Skeletal muscle tissue (tissue), 4 donors: ENCODE data around the gene GCLC. TPM values are rescaled to one million over a fixed set of nuclear protein-coding genes. Genes with fewer than 3 reads are reported as not detected.
"Not testable (repeated sequence)": the region's sequence is repeated elsewhere in the genome, so short reads cannot be mapped to it uniquely, and the experiment has no call there.

Source experiments
- H3K27ac ChIP-seq: one replicate; pipeline ENCODE4 v1.7.0; 2013; ENCODE audit warnings: mild to moderate bottlenecking, low read depth, low read length, inconsistent platforms
- H3K27me3 ChIP-seq, 3 donors: one replicate each; pipeline ENCODE4 v1.7.0; 2013; ENCODE audit warnings: low read length in 3 of 3; ENCODE audit not compliant: control insufficient read depth in 3 of 3, insufficient read depth in 3 of 3
- H3K36me3 ChIP-seq, 3 donors: one replicate each; pipeline ENCODE4 v1.7.0; 2013; ENCODE audit warnings: low read length in 3 of 3; ENCODE audit not compliant: control insufficient read depth in 3 of 3, insufficient read depth in 3 of 3
- H3K4me1 ChIP-seq, 3 donors: one replicate each; pipeline ENCODE4 v1.7.0; 2013; ENCODE audit warnings: low read length in 3 of 3, mild to moderate bottlenecking in 3 of 3; ENCODE audit not compliant: control insufficient read depth in 3 of 3, insufficient read depth in 3 of 3
- H3K4me3 ChIP-seq, 3 donors: one replicate each; pipeline ENCODE4 v1.7.0; 2013; ENCODE audit warnings: low read length in 3 of 3
- H3K9ac ChIP-seq, 3 donors: one replicate each; pipeline ENCODE4 v1.7.0; 2013; ENCODE audit warnings: low read length in 3 of 3, mild to moderate bottlenecking in 3 of 3, moderate library complexity in 2 of 3, low read depth in 1 of 3
- H3K9me3 ChIP-seq, 3 donors: one replicate each; pipeline ENCODE4 v1.7.0; 2013; ENCODE audit warnings: low read length in 3 of 3; ENCODE audit not compliant: control insufficient read depth in 3 of 3
- total RNA-seq: library from RNA; depleted of rRNA; stranded (reverse); fragments of >200 nt; gene quantifications from one replicate; pipeline ENCODE4 v1.2.3, GENCODE V29; 2014
- donor health status: Osteomylitis.

GCLC gene
- total RNA-seq, 1 donor from 2014 or later = 9.4 TPM

DNA sequence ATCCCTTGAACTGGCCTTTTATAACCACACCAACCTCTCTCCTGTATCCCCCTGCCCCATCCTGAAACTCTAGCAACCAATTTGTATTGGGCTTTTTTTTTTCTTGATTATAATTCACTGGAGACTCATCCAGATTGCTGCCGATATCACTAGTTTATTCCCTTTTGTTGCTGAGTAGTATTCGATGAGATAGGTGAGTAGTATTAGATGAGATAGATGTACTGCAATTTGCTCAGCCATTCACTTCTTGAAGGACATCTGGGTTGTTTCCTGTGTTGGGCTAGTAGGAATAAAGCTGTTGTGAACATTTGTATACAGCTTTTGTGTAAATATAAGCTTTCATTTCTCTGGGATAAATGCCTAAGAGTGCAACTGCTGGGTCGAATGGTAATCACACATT is 58.2 kb downstream of the GCLC start:
- H3K36me3 ChIP-seq = no peaks in the 10 kb centered on the region
- H3K27me3 ChIP-seq = no peaks in the 10 kb centered on the region
- H3K9ac ChIP-seq = no peak overlapping the region
- H3K4me3 ChIP-seq = no peak overlapping the region
- H3K9me3 ChIP-seq = no peaks in the 10 kb centered on the region
- H3K27ac ChIP-seq = no peak overlapping the region
- H3K4me1 ChIP-seq = peaks cover 0 to 7% (median 3%) of the 10 kb centered on the region in 3 donors

DNA sequence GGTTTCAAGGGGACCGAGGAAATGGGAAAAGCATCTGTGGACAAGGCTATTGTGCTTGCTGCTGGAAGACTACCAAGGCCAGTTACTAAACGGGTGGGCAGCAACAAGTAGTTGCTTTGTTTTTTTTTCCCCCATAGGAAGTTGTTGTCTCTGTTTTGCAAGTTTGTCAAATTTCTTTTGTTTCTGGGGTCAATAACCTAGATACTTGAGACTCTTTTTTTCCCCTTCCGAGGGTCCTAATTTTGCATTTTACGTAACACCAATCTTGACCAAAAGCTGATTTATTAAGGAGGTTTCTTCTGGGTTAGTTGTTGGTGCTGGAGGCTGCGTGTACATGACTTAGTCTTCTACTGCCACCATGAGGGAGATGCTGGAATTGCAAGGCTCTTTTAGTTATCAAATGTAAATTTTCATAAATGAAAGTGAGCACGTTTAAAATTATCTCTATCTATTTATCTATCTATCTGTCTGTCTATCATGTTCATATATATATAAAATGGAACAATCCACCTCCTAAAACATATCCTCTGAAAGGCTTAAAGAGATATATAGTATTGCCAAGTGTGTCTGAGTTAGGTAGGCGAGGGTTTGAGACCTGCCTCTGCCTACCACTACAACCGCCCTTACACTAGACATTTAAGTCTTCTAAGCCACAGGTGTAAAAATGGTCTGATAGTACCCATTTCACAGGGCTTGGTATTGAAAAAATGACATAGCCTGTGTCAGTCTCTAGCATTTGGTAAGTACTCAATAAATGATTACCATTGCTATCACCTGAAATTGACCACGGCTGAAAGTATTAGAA is 60.2 kb downstream of the GCLC start:
- Histone ChIP-seq H3K27me3 (no peaks in the 10 kb centered on the region), H3K4me3 (no peak overlapping the region), H3K36me3 (no peaks in the 10 kb centered on the region), H3K4me1 (peaks cover 0 to 7% (median 3%) of the 10 kb centered on the region in 3 donors), H3K9ac (peak overlapping the region in 2 of 3 donors; percentile 3 to 27), H3K9me3 (no peaks in the 10 kb centered on the region), H3K27ac (peak overlapping the region; percentile 23)

DNA sequence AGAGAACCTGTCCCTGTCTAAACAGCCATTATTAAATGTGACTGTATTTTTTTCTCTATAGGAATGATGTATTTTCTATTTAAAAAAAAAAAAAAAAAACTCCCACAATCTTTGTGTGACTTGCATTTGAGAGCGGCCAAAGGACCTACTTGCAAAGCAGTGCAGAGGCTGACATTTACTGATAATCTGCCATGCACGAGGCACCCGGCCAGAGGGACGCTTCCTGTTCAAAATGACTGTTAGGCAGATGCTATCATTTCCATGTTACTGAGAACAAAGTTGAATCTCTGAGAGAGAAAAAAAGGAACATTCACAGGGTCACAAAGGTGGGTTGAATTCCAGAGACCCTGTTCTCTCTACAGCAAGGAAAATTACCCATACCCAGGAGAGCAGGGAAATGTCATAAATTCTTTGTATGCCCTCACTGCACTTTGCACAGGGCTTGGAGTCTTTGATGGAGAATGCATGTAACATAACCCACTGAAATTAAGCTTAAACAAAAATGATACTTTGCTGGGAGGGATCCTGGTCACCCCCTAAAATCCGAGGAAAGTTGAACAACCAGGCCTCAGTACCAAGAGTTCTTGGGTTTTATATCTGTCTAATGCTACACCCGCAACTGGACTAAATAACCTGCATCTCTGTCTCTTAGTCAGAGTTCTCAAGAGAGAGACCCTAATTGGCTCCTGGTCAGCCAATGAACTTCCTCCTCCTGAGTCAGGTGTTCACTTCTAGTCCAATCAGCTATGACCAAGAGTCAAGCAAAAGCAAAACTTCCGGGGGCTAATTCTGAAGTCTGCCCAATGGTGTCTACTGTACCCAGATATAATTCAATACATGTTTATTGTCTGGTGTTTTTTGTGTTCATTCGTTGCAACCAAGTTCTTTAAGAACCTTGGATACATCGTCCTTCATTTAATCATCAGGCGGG is 61.2 kb downstream of the GCLC start:
- Histone ChIP-seq H3K9me3 (no peaks in the 10 kb centered on the region), H3K27me3 (no peaks in the 10 kb centered on the region), H3K9ac (no peak overlapping the region), H3K4me3 (peak overlapping the region in 1 of 3 donors; percentile 38), H3K27ac (peak overlapping the region; percentile 23), H3K36me3 (no peaks in the 10 kb centered on the region), H3K4me1 (peaks cover 0 to 7% (median 3%) of the 10 kb centered on the region in 3 donors)

DNA sequence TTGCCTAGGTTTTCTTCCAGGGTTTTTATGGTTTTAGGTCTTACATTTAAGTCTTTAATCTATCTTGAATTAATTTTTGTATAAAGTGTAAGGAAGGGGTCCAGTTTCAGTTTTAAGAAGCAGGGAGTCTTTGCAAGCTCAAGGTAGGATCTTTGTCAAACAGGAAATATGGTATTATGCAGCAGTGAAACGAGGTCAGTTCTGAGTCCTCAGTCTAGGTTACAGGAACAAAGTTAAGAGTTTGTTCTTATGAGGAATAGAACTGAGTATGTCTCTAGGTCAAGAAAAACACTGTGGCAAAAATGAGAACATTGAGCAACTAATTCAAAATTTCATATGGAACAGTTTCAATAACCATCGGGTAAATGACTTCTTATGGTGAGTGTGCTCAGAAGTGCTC is 63.6 kb downstream of the GCLC start:
- Histone ChIP-seq H3K36me3 (no peaks in the 10 kb centered on the region), H3K9ac (no peak overlapping the region), H3K9me3 (no peaks in the 10 kb centered on the region), H3K4me1 (peaks cover 0 to 7% (median 3%) of the 10 kb centered on the region in 3 donors), H3K4me3 (no peak overlapping the region), H3K27me3 (no peaks in the 10 kb centered on the region), H3K27ac (no peak overlapping the region)

DNA sequence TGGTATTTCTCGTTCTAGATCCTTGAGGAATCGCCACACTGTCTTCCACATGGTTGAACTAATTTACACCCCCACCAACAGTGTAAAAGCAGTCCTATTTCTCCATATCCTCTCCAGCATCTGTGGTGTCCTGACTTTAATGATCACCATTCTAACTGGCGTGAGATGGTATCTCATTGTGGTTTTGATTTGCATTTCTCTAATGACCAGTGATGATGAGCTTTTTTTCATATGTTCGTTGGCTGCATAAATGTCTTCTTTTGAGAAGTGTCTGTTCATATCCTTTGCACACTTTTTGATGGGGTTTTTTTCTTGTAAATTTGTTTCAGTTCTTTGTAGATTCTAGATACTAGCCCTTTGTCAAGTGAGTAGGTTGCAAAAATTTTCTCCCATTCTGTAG is 64.1 kb downstream of the GCLC start:
- H3K27ac ChIP-seq, H3K4me3 ChIP-seq, H3K9ac ChIP-seq, H3K36me3 ChIP-seq, H3K27me3 ChIP-seq, H3K9me3 ChIP-seq, H3K4me1 ChIP-seq: not testable (repeated sequence)

DNA sequence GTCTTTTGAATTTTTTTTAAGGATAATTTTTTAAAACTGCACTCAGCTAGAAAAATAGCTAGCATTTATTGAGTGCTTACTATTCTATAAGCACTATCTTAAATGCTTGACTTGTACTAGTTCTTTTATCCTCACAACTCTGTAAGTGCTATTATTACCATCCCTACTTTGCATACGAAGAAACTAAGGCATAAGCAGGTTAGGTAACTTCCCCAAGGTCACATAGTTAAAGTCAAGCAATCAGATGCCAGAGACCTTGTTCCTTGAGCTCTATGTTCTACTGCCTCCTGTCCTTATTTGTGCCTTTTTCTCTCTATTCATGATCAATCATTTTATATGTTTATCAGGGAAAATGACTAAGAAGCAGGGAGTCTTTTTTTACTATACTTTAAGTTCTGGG is 65.0 kb downstream of the GCLC start:
- Histone ChIP-seq H3K9ac (no peak overlapping the region), H3K36me3 (no peaks in the 10 kb centered on the region), H3K4me3 (no peak overlapping the region), H3K4me1 (peaks cover 0 to 7% (median 3%) of the 10 kb centered on the region in 3 donors), H3K27ac (no peak overlapping the region), H3K27me3 (no peaks in the 10 kb centered on the region), H3K9me3 (no peaks in the 10 kb centered on the region)

DNA sequence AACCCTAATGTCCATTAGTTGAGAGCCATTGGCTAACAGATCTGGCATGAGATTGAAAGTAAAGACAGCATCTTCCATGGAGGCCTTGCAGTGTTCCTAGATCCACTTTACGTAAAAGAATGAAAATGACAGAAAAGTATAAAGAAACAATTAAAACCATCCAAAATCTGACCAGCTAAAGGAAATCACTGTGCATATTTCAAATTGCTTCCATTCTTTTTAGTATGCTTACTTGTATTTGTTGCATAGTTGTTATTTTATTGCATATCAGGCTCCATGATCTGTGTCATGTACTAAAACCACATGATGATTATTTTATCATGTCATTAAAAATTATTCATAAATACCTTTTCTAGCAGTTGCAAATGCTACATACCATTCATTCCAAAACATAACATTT is 67.9 kb downstream of the GCLC start:
- H3K4me3 ChIP-seq = no peak overlapping the region
- no peaks in the 10 kb centered on the region for H3K36me3 ChIP-seq
- no peak overlapping the region for H3K27ac ChIP-seq
- no peaks in the 10 kb centered on the region for H3K4me1 ChIP-seq
- H3K27me3 ChIP-seq = no peaks in the 10 kb centered on the region
- no peak overlapping the region for H3K9ac ChIP-seq
- H3K9me3 ChIP-seq = no peaks in the 10 kb centered on the region

DNA sequence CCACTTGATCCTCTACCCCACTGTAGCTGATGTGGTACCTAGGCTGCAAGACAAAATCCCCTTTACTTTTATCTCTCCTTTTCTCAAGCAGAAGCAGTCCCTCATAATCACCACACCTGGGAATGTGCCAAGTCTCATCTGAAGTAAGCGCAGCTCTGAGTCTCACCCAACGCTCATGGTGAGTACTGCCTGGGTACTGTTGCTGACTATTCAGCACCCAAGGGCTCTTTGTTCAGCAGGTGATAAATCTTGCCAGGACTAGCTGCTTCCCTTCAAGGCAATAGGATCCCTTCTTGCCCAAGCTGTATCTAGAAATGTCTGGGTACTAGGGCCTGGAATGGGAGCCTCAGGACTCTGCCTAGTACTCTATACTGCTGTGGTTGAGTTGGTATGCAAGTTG is 70.9 kb downstream of the GCLC start:
- no peaks in the 10 kb centered on the region for H3K4me1 ChIP-seq
- H3K27me3 ChIP-seq = no peaks in the 10 kb centered on the region
- H3K4me3 ChIP-seq = no peak overlapping the region
- H3K27ac ChIP-seq = no peak overlapping the region
- H3K36me3 ChIP-seq = no peaks in the 10 kb centered on the region
- H3K9ac ChIP-seq = no peak overlapping the region
- no peaks in the 10 kb centered on the region for H3K9me3 ChIP-seq

DNA sequence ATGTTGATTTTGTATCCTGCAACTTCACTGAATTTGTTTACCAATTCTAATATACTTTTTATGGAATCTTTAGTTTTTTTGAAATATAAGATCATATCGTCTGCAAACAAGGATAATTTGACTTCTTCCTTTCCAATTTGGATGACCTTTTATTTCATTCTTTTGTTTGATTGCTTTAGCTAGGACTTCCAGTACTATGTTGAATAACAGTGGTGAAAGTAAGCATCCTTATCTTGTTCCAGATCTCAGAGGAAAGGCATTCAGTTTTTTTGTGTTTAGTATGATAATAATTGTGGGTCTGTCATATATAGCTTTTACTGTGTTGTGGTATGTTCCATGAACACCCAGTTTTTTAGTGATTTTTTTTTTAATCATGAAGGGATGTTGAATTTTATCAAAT is 75.7 kb downstream of the GCLC start:
- no peaks in the 10 kb centered on the region for H3K36me3 ChIP-seq
- H3K4me1 ChIP-seq = no peaks in the 10 kb centered on the region
- H3K27ac ChIP-seq = no peak overlapping the region
- no peak overlapping the region for H3K4me3 ChIP-seq
- H3K27me3 ChIP-seq = no peaks in the 10 kb centered on the region
- no peak overlapping the region for H3K9ac ChIP-seq
- no peaks in the 10 kb centered on the region for H3K9me3 ChIP-seq

DNA sequence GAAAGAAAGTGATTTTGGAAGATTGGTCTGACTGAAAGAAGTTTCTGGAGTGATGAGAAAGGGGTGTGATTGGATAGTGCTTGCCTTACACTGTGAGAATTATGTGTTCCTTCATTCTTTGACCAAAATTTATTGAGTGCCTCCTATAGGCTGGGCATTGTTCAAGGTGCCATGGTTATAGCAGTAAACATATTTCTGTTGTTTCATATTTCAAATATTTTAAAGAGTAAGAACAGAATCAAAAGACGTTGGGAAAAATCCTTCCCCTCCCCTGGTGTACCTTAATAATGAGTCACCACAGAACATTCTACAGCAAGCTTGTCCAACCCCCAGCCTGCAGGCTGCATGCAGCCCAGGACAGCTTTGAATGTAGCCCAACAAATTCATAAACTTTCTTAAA is 78.6 kb downstream of the GCLC start:
- no peaks in the 10 kb centered on the region for H3K9me3 ChIP-seq
- H3K27ac ChIP-seq = no peak overlapping the region
- no peak overlapping the region for H3K4me3 ChIP-seq
- H3K9ac ChIP-seq = no peak overlapping the region
- no peaks in the 10 kb centered on the region for H3K4me1 ChIP-seq
- H3K36me3 ChIP-seq = no peaks in the 10 kb centered on the region
- H3K27me3 ChIP-seq = no peaks in the 10 kb centered on the region
